ENCODE data around the gene OR13D1. TPM values are rescaled to one million over a fixed set of nuclear protein-coding genes. Genes with fewer than 3 reads are reported as not detected.
"Not testable (repeated sequence)": the region's sequence is repeated elsewhere in the genome, so short reads cannot be mapped to it uniquely, and the experiment has no call there.

OR13D1 gene
- total and polyA plus RNA-seq, 2 experiments from 2014 or later = not detected

GRCh38 chr9:104686081-104686480 lies 8.2 kb upstream of the OR13D1 start:
- no peak overlapping the region for H3K27ac ChIP-seq
- no peaks in the 10 kb centered on the region for H4K20me1 ChIP-seq (ENCODE audit: insufficient read depth, poor library complexity, severe bottlenecking)
- TF ChIP-seq EZH2 (IDR thresholded peaks at IDR 0.05; ENCODE audit: borderline replicate concordance) = no peak
- no peak for TF ChIP-seq CTCF (IDR thresholded peaks at IDR 0.05; ENCODE audit: poor library complexity)
- no peak for TF ChIP-seq EZH2phosphoT487 (IDR thresholded peaks at IDR 0.05; ENCODE audit: low read depth, severe bottlenecking, unreplicated experiment)
- no peak overlapping the region for H3K4me3 ChIP-seq
- no peak for DNase-seq (ENCODE audit: low spot score)
- H3K9me2 ChIP-seq (replicated peaks; ENCODE audit: insufficient read depth) = no peaks in the 10 kb centered on the region
- H2AFZ ChIP-seq = no peak overlapping the region
- H3K79me2 ChIP-seq = no peaks in the 10 kb centered on the region
- no peaks in the 10 kb centered on the region for H3K36me3 ChIP-seq (replicated peaks; ENCODE audit: insufficient read depth, low read depth)
- 88% methylated on average over 2 of the region's 2 CpGs for WGBS (ENCODE audit: low lambda C conversion rate, missing lambda C conversion rate)
- H3K9me3 ChIP-seq (ENCODE audit: low read depth) = no peaks in the 10 kb centered on the region
- H3K4me1 ChIP-seq (ENCODE audit: insufficient read depth) = no peaks in the 10 kb centered on the region
- no peaks in the 10 kb centered on the region for H3K27me3 ChIP-seq
- H3K4me2 ChIP-seq = no peak overlapping the region

GRCh38 chr9:104700306-104700705 lies 6.0 kb downstream of the OR13D1 start:
- Histone ChIP-seq H3K27ac (no peak overlapping the region), H3K9me2 (replicated peaks; ENCODE audit: insufficient read depth) (no peaks in the 10 kb centered on the region), H2AFZ (no peak overlapping the region), H3K79me2 (no peaks in the 10 kb centered on the region), H3K4me3 (no peak overlapping the region), H3K27me3 (no peaks in the 10 kb centered on the region), H3K36me3 (replicated peaks; ENCODE audit: insufficient read depth, low read depth) (no peaks in the 10 kb centered on the region), H3K9me3 (ENCODE audit: low read depth) (no peaks in the 10 kb centered on the region), H3K4me2 (no peak overlapping the region), H3K4me1 (ENCODE audit: insufficient read depth) (no peaks in the 10 kb centered on the region), H4K20me1 (ENCODE audit: insufficient read depth, poor library complexity, severe bottlenecking) (no peaks in the 10 kb centered on the region)
- DNase-seq (ENCODE audit: low spot score) = no peak
- 80% methylated on average over 3 of the region's 3 CpGs for WGBS (ENCODE audit: low lambda C conversion rate, missing lambda C conversion rate)
- TF ChIP-seq EZH2 (IDR thresholded peaks at IDR 0.05; ENCODE audit: borderline replicate concordance) (no peak), CTCF (IDR thresholded peaks at IDR 0.05; ENCODE audit: poor library complexity) (no peak), EZH2phosphoT487 (IDR thresholded peaks at IDR 0.05; ENCODE audit: low read depth, severe bottlenecking, unreplicated experiment) (no peak)

- not testable (repeated sequence) for H3K4me3 ChIP-seq; H4K20me1 ChIP-seq (ENCODE audit: insufficient read depth, poor library complexity, severe bottlenecking); DNase-seq (ENCODE audit: low spot score); H3K27me3 ChIP-seq; H3K9me3 ChIP-seq (ENCODE audit: low read depth); H2AFZ ChIP-seq; H3K9me2 ChIP-seq (replicated peaks; ENCODE audit: insufficient read depth); H3K4me2 ChIP-seq; H3K36me3 ChIP-seq (replicated peaks; ENCODE audit: insufficient read depth, low read depth); H3K4me1 ChIP-seq (ENCODE audit: insufficient read depth); H3K79me2 ChIP-seq; H3K27ac ChIP-seq
- 57% methylated on average over 1 of the region's 1 CpG for WGBS (ENCODE audit: low lambda C conversion rate, missing lambda C conversion rate)
These were observed 14.4 kb downstream of the OR13D1 start for GRCh38 chr9:104708737-104709136.

- no peak overlapping the region for H3K27ac ChIP-seq
- no peaks in the 10 kb centered on the region for H4K20me1 ChIP-seq (ENCODE audit: insufficient read depth, poor library complexity, severe bottlenecking)
- H3K27me3 ChIP-seq = no peaks in the 10 kb centered on the region
- DNase-seq (ENCODE audit: low spot score) = no peak
- H3K9me3 ChIP-seq (ENCODE audit: low read depth) = no peaks in the 10 kb centered on the region
- no peak overlapping the region for H2AFZ ChIP-seq
- no peaks in the 10 kb centered on the region for H3K4me1 ChIP-seq (ENCODE audit: insufficient read depth)
- TF ChIP-seq EZH2 (IDR thresholded peaks at IDR 0.05; ENCODE audit: borderline replicate concordance) (no peak), EZH2phosphoT487 (IDR thresholded peaks at IDR 0.05; ENCODE audit: low read depth, severe bottlenecking, unreplicated experiment) (no peak)
- H3K79me2 ChIP-seq = no peaks in the 10 kb centered on the region
- H3K4me3 ChIP-seq = no peak overlapping the region
- WGBS (ENCODE audit: low lambda C conversion rate, missing lambda C conversion rate) = 79% methylated on average over 4 of the region's 4 CpGs
- no peak overlapping the region for H3K4me2 ChIP-seq
- H3K9me2 ChIP-seq (replicated peaks; ENCODE audit: insufficient read depth) = no peaks in the 10 kb centered on the region
- H3K36me3 ChIP-seq (replicated peaks; ENCODE audit: insufficient read depth, low read depth) = no peaks in the 10 kb centered on the region
These were observed 17.3 kb downstream of the OR13D1 start for GRCh38 chr9:104711604-104712003.
